Measurements from ENCODE around the gene TAB2.

The TAB2 gene

GRCh38 chr6:149410557-149410956 lies 93.0 kb downstream of the TAB2 start:
- DNase-seq = no peak

DNA sequence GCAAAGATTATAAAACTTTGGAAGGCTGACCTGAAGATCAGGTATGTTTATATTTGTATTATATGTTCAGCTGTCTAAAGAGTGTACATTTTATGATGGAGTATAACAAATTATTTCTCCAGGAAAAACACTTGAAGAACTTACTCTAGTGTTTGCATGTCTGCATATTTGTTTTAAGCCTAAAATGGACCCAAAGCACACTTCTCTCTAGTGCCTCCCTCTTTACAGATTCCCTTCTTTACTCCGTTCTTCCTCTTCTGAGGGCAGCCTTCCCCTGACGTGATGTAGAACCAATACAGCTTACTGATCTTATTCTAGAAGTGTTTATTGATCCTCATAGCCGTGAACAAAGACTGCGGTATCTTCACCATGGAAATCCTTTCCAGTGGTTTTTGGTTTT lies 96.5 kb downstream of the TAB2 start:
- no peak for DNase-seq

- no peak for DNase-seq
Observed at GRCh38 chr6:149414821-149415220, 97.3 kb downstream of the TAB2 start.

DNA sequence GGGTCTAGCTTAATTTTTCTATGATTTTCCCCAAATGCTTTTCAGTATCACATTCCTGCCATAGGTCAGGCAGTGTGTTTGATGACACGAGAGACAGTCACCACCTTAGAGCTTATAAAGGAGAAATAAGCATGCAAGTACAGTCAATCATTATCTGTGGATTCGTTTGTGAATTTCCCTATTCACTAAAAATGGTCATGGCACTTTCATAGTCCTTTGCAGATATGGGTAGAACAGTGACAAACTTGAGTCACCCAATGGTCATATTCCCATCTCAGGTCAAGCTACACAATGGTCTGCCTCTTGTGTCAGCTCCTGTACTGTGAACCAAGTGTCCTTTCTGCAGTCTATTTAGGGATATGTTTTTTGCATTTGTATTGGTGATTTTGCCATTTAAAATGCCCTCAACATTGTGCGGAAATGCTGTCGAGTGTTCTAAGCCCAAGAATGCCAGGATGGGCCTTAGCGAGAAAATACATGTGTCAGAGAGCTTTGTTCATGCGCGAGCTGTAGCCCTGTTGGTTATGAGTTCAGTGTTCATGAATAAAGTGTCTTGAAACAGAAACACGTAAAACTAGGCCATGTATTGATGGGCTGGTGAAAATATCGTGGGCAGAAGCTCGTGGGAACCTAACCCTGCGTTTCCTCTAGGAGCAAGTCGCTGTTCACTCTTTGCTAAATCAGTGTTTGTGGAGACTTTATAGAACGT lies 102.3 kb downstream of the TAB2 start:
- no peak for DNase-seq

- DNase-seq = no peak
Observed at GRCh38 chr6:149421132-149421531, 103.6 kb downstream of the TAB2 start.

GRCh38 chr6:149422581-149422980 lies 105.1 kb downstream of the TAB2 start:
- DNase-seq = no peak

DNA sequence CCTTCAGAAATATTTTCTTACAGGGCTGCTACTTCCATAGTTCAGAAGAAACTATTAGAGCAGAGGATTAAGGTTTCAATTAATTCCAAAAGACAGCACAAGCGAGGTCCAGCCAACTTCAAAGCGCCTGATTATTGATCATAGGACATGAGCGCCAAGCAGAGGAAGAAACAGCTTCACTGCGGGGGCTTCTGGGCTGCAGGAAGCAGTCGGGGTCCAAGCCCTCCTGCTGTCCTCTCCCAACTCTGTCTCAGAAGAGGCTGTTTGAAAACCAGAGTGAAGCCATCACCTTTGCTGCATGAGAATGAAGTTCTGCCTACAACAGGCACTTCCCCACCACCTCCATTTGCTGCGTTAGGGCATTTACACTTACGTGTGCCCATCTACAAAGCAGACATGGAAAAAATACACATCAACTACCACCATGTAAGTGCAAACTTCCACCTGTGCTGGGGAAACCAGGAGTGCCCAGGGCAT lies 106.5 kb downstream of the TAB2 start:
- DNase-seq = no peak

DNA sequence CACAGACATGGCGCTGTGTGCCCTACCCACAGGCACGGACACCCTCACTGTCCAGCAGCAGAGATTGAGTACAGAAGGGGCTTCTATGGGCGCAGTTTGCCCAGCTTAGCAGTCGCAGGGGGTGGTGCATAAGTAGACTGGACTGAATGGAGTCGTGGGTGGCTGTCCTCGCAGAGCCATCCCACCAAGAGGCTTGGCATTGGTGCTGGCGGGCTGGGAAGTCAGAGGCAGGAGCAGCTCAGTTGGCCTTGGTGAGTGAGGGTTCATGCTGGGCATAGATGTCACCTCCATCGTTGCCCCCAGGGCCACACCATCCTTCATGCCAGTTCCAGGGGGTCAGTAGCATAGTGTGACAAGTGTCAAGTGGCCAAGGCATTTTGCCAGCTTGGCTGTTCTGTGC lies 107.7 kb downstream of the TAB2 start:
- DNase-seq = no peak

DNA sequence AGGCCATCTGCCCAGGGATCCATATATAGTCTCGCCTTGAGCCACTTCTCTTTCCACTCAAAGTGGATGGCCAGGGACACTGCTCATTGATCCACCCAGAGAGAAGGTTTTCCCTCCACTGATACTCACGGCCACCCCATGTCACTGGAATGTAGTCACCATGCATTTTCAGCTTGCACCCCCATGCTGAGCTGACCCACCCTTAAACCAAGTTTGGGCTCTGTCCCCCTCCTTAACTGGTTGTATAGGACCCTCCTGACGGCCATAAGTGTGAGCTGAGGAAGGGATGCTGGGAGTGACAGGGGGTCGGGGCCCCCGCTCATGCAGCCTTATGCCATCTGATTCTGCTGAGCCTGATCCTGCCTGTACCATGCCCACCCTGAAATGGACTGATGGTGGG lies 108.2 kb downstream of the TAB2 start:
- no peak for DNase-seq

- DNase-seq = no peak
Observed at GRCh38 chr6:149428606-149429005, 111.1 kb downstream of the TAB2 start.

- DNase-seq = no peak
Observed at GRCh38 chr6:149429427-149430360, 112.2 kb downstream of the TAB2 start.

DNA sequence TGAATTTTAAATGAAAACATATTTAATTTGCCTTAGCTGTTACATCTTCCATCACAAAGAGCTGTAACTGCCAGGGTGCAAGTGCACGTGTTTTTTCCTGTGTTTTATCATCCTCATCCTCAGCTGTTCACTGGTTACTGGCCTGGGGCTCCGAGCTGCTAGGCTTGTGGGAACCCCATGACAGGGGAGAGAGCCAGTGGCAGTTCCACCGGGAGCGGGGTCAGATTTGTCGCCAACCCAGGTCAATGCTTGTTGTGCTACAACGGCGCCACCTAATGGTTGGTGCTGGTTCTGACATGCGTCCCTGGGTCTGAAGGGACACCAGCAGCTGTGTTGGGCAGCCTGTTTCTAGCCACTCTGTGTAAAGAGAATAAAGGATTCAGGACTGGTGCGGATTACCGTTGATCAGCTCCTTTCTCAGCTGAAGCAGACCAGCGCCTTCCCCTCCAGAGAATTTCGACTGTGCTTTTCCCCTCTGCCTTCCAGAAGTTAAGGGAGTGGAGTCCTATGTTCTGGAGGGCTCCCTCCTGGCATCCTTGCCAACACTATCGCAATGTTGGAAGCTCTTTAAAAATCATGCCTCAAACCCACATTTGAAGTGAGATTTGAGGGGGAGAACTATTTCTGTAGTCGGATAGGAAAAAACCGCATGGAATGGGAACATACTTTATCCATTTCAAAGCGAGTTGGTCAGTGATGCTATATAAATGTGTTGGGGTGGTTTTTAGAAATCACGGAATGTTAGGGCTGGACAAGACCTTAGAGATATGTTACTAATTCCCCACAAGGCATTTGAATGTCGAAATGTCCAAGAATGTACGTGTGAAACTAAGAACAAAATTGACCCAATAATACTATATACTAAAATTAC lies 114.6 kb downstream of the TAB2 start:
- peak in 57 of 58 donors; percentile 37 to 96 (median 84) for DNase-seq

GRCh38 chr6:149433405-149433804 lies 115.9 kb downstream of the TAB2 start:
- DNase-seq = no peak

- DNase-seq = peak in 1 of 58 donors; percentile 29
Observed at GRCh38 chr6:149433881-149434280, 116.4 kb downstream of the TAB2 start.

GRCh38 chr6:149435919-149436586 lies 118.5 kb downstream of the TAB2 start:
- DNase-seq = no peak

DNA sequence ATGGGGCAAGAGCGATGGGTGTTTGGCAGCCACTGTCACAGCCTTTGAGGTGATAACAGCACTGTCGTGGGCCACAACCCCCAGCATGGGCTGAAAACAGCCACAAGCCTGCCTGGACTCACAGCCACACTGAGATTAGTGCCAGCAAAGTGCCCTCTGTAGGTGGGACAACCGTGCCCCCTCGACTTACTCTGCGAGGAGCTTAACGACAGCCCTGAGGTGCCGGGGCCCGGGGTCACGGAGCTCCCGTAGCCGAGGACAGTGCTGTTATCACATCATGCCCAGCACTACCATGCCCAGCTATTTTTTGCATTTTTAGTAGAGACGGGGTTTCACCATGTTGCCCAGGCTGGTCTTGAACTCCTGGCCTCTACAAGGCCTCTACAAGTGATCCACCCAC lies 119.1 kb downstream of the TAB2 start:
- no peak for DNase-seq

DNA sequence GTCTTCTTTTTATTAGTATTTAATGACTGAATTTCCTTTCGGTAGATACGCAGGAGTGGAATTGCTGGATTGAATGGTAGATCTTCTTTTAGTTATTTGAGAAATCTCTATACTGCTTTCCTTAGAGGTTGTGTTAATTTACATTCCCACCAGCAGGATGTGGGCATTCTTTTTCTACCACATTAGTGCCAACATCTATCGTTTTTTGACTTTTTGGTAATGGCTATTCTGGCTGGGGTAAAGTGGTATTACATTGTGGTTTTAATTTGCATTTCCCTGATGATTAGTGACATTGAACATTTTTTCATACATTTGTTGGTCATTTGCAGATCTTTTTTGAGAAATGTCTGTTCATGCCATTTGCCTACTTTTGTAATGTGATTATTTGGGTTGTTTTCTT lies 119.7 kb downstream of the TAB2 start:
- no peak for DNase-seq

GRCh38 chr6:149438855-149439254 lies 121.3 kb downstream of the TAB2 start:
- no peak for DNase-seq

- no peak for DNase-seq
Observed at GRCh38 chr6:149439626-149440025, 122.1 kb downstream of the TAB2 start.

- DNase-seq = no peak
Observed at GRCh38 chr6:149440735-149441671, 123.5 kb downstream of the TAB2 start.

All from anterior cingulate cortex (tissue), 58 donors.